ENCODE data around the gene CCDC33. TPM values are rescaled to one million over a fixed set of nuclear protein-coding genes. Genes with fewer than 3 reads are reported as not detected.

The CCDC33 gene
- total RNA-seq, 1 experiment from 2014 or later = 0.15 TPM

- no peak for TF ChIP-seq MAX (IDR thresholded peaks at IDR 0.05)
- TF ChIP-seq JUND (IDR thresholded peaks at IDR 0.05) = no peak
- no peak for TF ChIP-seq FOSL1 (IDR thresholded peaks at IDR 0.05; ENCODE audit: low read depth)
- TF ChIP-seq CEBPB (IDR thresholded peaks at IDR 0.05; ENCODE audit: low read depth) = no peak
- no peak for TF ChIP-seq YY1 (IDR thresholded peaks at IDR 0.05; ENCODE audit: extremely low read depth, insufficient replicate concordance, low read depth, low read length)
- no peak overlapping the region for H3K4me3 ChIP-seq (replicated peaks in 1 of 2; ENCODE audit: low read depth in 1 of 2, low read length in 2 of 2)
- ChIA-PET CTCF (no interaction called here), POLR2A (no interaction called here), RAD21 (ENCODE audit: low non-redundant PET in 1 of 2, low total read pairs in 2 of 2, uncharacterized antibody in 2 of 2, unreplicated experiment in 2 of 2) (no interaction called here)
- no peaks in the 10 kb centered on the region; the same call in 1 of the 2 replicates for H3K27me3 ChIP-seq (ENCODE audit: insufficient read depth, low read length)
- no peak overlapping the region for H3K4me2 ChIP-seq (ENCODE audit: low read length)
- H4K20me1 ChIP-seq (ENCODE audit: insufficient read depth) = no peaks in the 10 kb centered on the region
- H3K79me2 ChIP-seq (ENCODE audit: insufficient read depth, low read length) = no peaks in the 10 kb centered on the region
- no peak overlapping the region for H2AFZ ChIP-seq (ENCODE audit: low read depth, low read length, poor library complexity, severe bottlenecking)
- ATAC-seq (no peak), DNase-seq (ENCODE audit: low read depth, low spot score) (no peak)
- no TSS peak for BruUV-seq (replicated peaks)
- peaks cover 3% of the 10 kb centered on the region in 2 experiments; a peak in 2 of 4 replicates for H3K4me1 ChIP-seq (ENCODE audit: control insufficient read depth in 1 of 2, insufficient read depth in 2 of 2, low read length in 2 of 2)
- intact Hi-C loops (cut with micrococcal nuclease) = no loop called here
- H3K9ac ChIP-seq (ENCODE audit: low read length) = no peak overlapping the region
- H3K9me2 ChIP-seq (ENCODE audit: insufficient read depth) = no peaks in the 10 kb centered on the region
- H3K27ac ChIP-seq (ENCODE audit: low read depth, low read length) = no peak overlapping the region
- no peaks in the 10 kb centered on the region for H3K36me3 ChIP-seq (ENCODE audit: control insufficient read depth in 1 of 2, insufficient read depth in 2 of 2, low read length in 2 of 2)
- no peaks in the 10 kb centered on the region for H3K9me3 ChIP-seq (ENCODE audit: control insufficient read depth in 1 of 2, insufficient read depth in 1 of 2, low read depth in 1 of 2, low read length in 2 of 2)
Measured at GRCh38 chr15:74231475-74231874, 4.7 kb upstream of the CCDC33 start.

GRCh38 chr15:74233373-74233772 lies 2.8 kb upstream of the CCDC33 start:
- Histone ChIP-seq H3K27me3 (ENCODE audit: insufficient read depth, low read length) (no peaks in the 10 kb centered on the region), H2AFZ (ENCODE audit: low read depth, low read length, poor library complexity, severe bottlenecking) (no peak overlapping the region), H3K27ac (ENCODE audit: low read depth, low read length) (no peak overlapping the region), H3K9ac (ENCODE audit: low read length) (no peak overlapping the region), H3K9me2 (ENCODE audit: insufficient read depth) (no peaks in the 10 kb centered on the region), H4K20me1 (ENCODE audit: insufficient read depth) (no peaks in the 10 kb centered on the region), H3K4me3 (replicated peaks in 1 of 2; ENCODE audit: low read depth in 1 of 2, low read length in 2 of 2) (no peak overlapping the region), H3K79me2 (ENCODE audit: insufficient read depth, low read length) (no peaks in the 10 kb centered on the region), H3K9me3 (ENCODE audit: control insufficient read depth in 1 of 2, insufficient read depth in 1 of 2, low read depth in 1 of 2, low read length in 2 of 2) (no peaks in the 10 kb centered on the region), H3K4me2 (ENCODE audit: low read length) (no peak overlapping the region), H3K4me1 (ENCODE audit: control insufficient read depth in 1 of 2, insufficient read depth in 2 of 2, low read length in 2 of 2) (peaks cover 3% of the 10 kb centered on the region in 2 experiments; a peak in 2 of 4 replicates), H3K36me3 (ENCODE audit: control insufficient read depth in 1 of 2, insufficient read depth in 2 of 2, low read length in 2 of 2) (no peaks in the 10 kb centered on the region)
- no peak for ATAC-seq
- intact Hi-C loops (cut with micrococcal nuclease) = no loop called here
- RAD21 ChIA-PET (ENCODE audit: low non-redundant PET in 1 of 2, low total read pairs in 2 of 2, uncharacterized antibody in 2 of 2, unreplicated experiment in 2 of 2) = no interaction called here
- no peak for DNase-seq (ENCODE audit: low read depth, low spot score)
- CTCF ChIA-PET = interaction anchor here (1.3 kb wide), 1 partner anchor 74 kb away, joined by 3 read pairs; no protein-coding TSS in a partner anchor
- POLR2A ChIA-PET = no interaction called here
- TF ChIP-seq FOSL1 (IDR thresholded peaks at IDR 0.05; ENCODE audit: low read depth) (no peak), TCF7L2 (IDR thresholded peaks at IDR 0.05; ENCODE audit: borderline replicate concordance, extremely low read depth, insufficient read depth, insufficient read length) (no peak), CBX3 (IDR thresholded peaks at IDR 0.05; ENCODE audit: low read depth) (no peak), ATF3 (IDR thresholded peaks at IDR 0.05) (no peak)
- BruUV-seq (replicated peaks) = no TSS peak

All from HCT116 (cell line).